GM19025 (cell line): ENCODE measurements around the gene PRKAB1.

Experiments
- ATAC-seq: cut with Tn5 transposase; IDR thresholded peaks from one replicate; pipeline ENCODE4 v1.9.1; 2021; ENCODE audit warnings: mild to moderate bottlenecking, low read depth, moderate library complexity; ENCODE audit not compliant: unreplicated experiment

Gene PRKAB1

DNA sequence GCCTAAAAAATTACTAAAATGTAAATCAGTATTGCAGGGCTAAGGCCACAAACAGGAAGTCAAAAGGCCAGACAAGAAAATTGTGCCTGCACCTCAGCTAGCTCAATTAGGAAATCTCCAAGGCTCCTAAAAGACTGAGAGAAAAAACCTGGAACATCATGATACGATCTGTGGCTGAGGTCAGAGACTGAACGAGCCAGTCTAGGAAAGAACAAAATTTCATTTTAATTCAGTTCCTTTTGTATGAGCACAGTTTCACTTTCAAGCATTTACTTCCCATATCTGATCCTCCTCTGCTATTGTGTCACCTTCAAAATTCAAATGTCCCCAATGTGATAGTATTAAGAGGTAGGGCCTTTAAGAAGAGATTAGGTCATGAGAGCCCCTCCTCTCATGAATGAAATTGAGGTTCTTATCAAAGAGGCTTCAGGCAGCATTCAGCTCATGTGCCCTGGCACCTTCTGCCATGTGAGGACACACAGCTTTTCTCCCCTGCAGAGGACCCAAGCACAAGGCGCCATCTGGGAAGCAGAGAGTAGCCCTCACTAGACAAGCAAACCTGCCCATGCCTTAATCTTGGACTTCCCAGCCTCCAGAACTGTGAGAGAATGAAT is 14.8 kb downstream of the PRKAB1 start:
- no peak for ATAC-seq

DNA sequence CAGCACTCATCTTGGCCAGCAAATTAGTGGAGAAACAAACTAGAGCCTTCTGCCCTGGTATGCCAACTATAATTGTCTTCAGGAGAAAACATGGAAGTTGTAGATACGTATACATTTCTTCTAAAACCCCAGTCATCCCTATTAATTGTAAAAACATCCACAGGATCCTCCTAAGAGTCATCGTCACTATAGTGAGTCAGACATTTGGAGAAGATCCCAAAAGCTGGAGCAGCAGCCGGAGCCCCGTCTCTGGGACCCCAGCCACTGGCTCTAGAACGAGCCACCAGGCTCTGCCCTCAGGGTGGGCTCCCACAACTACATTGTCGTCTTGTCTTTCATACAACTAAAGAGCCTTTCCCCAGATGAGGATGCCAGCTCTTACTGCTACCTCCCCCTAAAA is 15.5 kb downstream of the PRKAB1 start:
- no peak for ATAC-seq

DNA sequence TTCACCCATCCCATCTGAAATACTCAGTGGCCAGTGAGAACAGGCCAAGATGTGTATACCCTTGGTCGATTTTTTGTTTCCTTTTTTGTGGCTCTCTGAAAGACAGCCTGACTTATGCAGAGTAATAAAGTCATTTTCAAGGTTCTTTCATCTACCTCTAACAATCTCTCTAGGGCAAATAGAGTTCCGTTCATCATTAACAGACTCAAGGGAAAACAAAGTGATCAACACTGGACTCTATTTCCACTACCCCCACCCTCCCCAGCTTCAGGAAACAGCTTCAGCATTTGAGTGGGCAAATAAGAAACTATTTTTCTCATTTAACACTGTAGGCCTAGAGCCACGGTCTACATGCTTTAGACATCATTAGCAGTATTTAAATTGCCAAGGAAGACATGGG is 15.9 kb downstream of the PRKAB1 start:
- ATAC-seq: no peak

DNA sequence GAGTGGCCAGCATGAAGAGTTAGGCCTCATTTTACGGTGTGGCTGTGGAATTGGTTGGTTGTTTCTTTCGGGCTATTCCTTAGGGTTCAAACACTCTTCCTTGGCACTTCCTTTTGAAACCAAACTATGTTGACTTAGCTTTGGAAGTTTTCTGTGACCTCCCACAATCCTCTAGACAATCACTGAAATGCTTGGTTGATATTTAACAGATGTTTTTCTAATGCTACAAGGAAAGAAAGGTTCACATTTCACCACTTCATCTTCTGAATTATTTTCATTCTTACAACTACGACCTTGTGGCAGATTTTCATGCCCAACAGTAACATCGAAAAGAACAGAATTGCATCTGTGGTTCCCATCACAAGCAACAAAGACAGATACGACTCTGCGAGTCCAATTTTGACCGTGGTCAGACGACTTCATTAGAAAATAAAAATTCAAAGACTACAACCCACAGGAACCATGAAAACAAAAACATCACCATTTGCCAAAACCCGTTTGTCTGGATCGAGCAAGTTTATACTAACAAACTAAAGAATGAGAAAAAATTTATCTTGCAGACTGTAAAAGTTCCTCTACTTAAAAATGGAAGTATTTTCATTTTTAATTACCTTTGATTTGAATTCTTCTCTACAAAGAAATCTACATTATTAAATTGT is 16.9 kb downstream of the PRKAB1 start:
- no peak for ATAC-seq

DNA sequence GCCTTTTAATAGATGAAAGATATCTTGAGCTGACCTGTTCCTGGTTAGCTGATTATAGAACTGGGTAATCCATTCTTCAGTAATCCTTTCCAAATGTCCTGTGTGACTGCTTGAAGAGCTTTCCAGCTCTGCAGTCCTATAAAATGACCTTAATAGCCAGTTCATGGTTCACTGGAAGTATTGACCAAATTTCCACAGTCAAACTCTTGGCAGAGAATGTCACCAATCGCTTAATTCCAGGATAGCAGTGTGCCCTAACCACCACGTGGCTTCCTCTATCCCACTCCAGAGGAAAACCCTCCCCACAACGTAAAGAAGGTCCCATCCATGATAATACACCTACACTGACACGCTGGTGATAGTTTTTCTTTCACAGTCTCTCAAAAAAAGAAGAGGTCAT is 17.4 kb downstream of the PRKAB1 start:
- no peak for ATAC-seq

DNA sequence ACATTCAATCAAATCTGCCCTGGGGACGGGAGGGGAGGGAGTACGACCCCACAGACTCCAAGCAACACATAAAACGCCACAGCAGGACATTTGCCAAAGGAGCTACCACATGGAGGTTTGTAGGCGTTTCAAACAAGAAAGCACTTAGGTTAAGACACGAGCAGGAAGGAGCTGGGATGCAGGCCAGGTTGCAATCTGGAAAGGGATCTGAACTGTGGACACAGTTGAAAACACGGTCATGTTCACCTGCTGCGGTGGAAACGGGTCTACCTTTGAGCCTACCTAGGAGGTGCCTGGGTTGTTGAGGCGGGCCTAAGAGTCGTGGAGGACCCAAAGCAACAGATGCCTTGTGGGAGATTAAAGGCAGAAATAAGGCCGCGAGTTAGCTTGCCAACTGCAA is 18.4 kb downstream of the PRKAB1 start:
- ATAC-seq: no peak

DNA sequence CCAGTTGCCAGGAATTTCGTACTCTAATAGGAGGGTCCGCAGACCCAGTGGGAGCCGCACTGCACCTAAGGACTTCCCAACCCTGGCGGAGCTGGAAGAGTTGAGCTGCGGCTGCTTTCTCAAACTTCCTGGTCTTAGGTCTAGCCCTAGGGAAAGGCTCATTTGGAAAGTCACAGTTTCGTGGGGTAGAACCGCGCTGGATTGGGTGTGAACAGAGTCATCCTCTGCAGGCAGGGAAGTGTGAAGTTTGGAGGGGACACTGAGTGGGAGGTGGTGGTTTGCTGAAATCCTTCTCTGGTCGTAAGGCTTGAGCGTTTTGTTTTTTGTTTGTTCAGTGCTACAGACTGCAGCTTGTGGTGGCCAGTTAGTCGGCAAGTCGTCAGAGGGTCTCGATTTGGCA is 18.8 kb downstream of the PRKAB1 start:
- ATAC-seq: no peak

DNA sequence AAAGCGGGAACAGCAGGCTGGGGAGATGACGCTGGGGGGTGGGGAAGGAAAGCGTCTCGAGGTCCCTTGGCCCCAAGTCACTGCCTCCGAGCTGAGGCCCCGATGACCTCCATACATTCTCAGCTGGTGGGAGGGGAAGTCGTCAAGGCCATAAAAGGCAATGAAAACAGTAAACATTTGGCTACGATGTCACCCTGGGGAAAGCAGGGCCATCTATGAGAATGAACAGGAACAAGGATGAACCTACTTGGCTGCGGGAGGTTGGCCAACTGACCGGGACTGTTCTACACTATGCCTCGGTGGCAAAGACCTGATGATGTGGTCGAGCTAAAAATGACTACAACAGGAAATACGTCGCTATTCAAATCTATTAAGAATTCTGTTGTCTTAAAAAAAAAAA is 19.5 kb downstream of the PRKAB1 start:
- no peak for ATAC-seq

DNA sequence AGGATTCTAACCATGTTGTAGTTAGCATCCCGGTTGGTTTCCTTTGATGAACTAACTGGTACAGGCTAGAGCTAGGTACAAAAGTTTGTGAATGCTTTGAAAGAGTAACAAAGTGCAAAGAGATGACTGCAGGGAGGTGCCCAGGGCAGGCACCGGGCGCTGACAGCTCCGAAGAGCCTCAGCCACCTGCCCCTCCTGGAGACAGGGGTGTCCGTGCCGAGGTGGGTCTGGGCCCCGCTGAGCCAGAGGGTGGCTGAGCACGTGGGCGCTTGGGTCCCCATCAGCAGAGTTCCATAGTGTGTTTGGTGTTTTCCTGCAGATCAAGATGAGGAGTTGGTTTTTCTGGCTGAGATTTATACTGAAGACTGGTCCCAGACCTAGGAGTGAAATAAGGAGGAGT is 19.9 kb downstream of the PRKAB1 start:
- ATAC-seq: no peak

DNA sequence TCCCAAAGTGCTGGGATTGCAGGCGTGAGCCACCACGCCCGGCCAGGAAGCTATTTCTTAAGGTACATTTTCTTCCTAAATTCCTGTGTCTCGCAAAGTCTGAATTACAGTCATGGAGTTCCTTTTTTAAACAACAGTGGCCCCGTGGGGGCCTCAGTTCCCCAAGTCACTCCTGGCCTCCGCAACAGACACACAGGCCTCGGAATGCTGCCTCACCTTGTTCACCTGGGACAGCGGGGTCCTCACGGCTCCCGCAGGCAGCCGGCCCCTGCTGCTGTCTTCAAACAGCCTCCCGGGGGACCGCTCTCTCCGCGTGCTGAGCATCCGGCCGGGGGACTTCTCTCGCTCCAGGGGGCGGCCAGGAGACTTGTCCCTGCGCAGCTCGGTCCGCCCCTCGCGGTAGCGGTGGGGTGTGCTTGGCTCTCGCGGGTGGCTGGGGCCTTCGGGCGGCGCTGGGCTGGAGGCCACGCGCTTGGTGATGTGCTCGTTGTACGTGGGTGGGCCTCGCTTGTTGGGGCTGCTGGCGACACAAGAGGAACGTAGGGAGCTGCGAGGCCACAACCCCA is 22.1 kb downstream of the PRKAB1 start:
- ATAC-seq: no peak

DNA sequence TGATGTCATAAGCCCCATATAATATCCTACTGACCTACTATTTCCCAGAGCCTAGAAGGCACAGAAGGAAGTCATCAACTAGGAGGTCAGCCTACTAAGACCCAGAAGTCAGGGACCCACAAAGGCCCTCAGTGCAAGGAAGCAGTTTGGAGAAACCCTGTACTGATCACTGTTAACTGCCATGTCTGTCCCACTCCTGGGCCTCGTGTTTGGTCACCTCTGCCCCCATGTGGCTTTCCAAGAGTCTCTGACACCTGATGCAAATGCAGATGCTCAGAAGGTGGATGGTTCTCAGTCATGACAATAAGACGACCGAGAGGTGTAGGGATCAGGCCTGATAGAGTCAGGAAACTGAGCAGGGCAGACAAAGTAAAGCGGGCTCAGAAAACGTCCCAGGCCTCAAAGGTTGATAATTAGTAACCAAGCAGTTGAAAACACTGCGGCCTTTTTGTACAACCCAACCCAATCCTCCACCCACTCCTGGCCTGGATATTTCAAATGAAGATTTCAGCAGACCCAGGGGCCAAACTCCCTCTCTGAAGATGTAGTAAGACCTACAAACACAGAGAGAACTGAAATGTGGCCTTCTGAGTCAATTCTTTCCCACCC is 23.4 kb downstream of the PRKAB1 start:
- ATAC-seq: no peak

DNA sequence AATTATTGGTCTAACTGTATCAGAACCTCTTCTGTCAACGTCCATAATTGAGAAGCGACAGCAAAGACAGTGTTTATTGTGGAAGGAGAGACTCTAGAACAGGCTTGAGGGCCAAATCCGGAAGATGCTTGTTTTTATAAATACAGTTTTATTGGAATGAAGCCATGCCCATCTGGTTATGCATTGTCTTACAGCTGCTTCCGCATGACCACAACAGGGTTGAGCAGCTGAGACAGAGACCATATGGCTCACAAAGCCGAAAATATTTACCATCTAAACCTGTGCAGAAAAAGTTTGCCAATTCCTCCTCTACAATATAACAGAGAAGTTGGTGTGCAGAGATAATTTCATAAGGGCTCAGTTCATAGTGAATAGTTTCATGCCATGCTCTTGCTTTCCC is 24.5 kb downstream of the PRKAB1 start:
- ATAC-seq: no peak

DNA sequence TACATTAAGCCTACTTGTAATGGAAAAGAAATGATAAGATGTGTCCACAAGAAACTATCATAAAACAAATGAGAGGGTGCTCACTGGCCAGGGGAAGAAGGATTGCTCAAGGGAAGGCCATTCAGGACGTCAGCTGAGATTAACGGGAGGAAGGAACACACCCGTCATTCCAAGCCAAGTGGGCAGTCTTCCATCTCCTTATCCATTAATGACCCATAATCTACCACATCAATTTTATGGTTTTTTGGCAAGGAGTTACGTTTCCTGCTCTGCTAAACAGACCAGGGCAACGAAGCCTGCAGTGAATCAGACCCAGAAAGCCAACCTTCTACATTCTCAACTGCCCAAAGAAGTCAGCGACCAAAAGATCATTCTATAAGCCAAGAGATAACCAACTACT is 25.1 kb downstream of the PRKAB1 start:
- no peak for ATAC-seq

DNA sequence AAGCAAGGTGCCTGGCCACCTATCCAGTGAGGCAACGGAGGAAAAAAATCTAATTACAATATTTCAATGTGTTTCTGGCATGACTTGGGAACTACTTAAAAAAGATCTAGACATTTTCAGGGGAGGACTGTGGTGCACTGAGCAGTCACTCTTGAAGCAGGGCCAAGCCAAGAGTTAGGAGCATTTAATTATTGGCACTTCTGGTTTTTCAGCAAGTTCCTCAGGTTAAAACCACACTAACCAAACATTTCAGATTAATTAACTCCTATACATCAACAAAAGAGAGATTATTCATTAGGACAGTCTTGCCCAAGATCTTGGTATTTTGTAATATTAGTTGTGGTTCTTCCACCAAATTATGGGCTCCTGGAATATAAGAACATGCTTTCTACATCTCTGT is 25.6 kb downstream of the PRKAB1 start:
- ATAC-seq: no peak

DNA sequence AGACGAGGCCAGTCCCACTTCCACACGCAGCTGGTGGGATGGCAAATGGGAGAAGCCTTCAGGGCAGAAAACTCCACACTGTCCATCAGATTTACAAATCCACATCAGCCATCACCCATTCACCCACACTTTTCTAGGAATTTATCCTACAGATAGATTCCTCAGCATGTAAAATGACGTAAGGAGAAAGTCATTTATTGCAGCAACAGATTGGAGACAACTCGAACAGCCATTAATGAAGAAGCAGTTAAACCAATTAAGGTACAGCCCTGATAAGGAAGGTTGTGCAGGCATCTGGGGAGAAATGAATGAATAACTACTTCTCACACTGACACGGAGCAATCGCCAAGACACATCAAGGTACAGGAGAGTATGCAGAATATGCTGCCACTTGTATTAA is 26.2 kb downstream of the PRKAB1 start:
- ATAC-seq: no peak

DNA sequence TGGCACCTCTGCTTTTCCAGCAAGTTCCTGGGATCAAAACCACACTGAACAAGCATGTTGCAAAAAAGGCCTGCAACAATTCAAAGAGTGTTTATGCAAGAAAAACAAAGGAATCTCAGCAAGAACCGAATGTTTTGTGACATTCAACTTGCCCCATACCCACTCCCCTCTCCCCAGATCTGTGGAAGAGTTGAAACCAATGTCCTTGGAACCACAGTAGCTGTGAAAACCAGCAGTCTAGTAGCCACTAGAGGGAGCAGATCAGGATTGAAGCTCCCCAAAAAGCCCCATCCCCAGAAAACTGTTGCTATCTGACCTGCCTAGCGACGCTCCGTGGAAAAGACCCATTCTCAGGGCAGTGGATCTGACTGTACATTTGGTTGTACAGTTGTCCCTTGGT is 27.1 kb downstream of the PRKAB1 start:
- no peak for ATAC-seq

DNA sequence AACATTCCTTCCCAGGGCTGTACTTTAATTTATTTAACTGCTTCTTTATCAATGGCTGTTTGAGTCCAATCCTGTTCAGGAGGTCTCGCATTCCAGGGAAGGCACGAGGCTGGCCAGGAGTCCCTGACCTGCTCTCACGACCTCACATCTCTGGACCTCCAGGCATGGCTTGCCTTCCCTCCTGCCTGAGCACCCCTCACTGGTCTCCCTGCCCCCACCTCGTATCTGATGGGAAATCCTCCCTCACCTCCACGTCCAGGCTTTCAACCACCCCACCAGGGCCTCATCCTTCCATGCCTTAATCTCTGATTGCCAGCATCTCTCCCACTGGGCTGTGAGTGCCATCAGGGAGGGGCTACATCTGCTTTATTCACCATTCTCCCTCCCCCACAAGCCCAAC is 29.0 kb downstream of the PRKAB1 start:
- ATAC-seq: no peak

DNA sequence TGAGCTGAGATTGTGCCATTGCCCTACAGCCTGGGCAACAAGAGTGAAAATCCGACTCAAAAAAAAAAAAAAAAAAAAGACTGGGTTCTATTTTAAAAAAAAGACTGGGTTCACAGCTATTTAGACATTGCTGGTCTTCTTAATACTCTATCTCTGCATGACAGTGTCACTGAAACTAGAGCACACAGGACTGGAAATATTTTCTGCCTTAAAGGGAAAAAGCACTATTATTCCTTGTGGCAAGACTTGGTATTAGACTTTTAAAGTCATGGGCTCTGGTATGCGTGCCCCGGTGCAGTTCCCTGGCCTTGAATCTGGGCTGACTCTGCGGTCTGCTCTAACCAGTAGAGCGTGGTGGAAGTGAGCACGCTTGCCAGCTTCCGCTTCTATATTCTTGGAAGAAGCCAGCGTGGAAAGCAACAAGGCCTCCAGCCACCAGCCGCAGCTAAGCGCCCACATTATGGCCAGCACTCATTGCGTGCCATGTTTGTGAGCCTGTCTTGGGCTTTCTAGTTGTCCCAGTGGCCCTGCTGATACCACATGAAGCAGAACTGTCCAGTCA is 31.3 kb downstream of the PRKAB1 start:
- ATAC-seq: no peak

DNA sequence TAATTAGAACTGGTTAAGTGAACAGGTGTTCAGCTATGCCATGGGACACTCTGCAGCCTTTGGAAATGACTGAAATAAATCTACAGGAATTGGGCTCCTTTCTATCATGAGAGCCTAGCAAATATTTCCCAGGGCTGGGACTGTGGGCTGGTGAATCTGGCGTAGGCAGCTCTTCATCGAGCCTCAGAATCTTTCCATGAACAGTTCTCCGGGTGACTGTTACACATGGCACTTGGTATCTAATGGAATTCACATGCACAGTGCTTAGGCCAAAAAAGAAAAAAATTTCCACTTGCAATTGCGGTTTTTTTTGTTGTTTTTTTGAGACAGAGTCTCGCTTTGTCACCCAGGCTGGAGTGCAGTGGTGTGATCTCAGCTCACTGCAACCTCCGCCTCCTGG is 32.1 kb downstream of the PRKAB1 start:
- no peak for ATAC-seq

DNA sequence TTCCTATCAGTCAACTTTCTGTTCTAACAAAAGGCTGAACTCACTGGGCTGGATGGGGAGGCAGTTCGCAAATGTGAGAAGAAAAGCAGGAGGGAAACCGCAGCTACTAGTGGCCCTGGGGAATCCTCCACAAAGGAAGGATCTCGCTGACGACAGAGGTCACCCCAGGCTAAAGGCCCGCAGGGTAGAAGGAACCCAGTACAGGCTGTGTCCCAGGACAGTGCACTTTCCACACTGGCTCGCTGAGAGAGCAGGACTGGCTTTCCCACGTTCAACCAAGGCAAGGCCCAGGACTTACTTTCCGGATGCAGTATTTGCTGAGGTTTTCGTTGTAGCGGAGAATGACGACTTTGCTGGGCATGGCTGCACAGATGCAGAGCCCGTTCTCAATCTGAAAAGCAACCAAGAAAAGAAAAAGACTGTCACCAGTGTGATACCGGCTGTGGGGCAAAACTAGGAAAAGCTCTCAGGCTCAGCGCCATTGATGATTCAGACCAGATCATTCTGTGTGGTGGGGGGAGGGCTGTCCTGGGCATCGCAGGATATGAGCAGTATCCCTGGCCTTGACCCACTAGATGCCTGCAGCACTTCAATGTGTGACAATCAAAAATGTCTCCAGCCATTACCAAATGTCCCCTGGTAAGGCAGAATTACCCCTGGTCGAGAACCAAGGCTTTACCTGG is 36.3 kb downstream of the PRKAB1 start:
- ATAC-seq: no peak

DNA sequence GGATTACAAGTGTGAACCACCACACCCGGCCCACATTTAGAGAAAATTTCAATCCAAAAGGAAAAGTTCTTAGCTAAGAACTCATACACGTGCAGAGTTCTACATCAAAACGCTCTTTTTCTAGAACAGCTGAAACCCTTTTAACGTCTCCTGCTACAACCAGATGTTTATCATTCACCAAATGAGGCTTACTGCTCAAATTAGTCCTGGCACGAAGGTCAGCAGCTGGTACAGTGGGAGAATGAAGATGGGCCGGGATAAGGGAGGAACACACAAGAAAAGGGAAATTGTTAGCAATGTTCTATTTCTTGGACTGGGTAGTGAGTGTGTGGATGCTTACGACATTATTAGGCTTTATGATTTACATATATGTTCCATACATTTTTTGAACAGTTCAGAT is 37.2 kb downstream of the PRKAB1 start:
- ATAC-seq: no peak
